Mesenteric fat pad (tissue), 1 donor: ENCODE results near the gene ADRA2A. TPM values are rescaled to one million over a fixed set of nuclear protein-coding genes. Genes with fewer than 3 reads are reported as not detected.

Experiments used
- DNase-seq: peaks from one replicate; pipeline ENCODE4 v3.0.0-alpha.2; 2020; ENCODE audit warnings: low spot score
- total RNA-seq: library from RNA; stranded (reverse); fragmentation: NEBNext Ultra II Directional; extraction: Animal tissue kit (Norgen Biotek cat#: 25700); gene quantifications from one replicate; pipeline ENCODE4 v1.2.1, GENCODE V29; 2021
- donor health status: DM: yes; HTN: yes; CAD: no.

The ADRA2A gene
- total RNA-seq, 1 donor from 2014 or later: 187 TPM

GRCh38 chr10:111130471-111130870, 53.6 kb downstream of the ADRA2A start:
- DNase-seq: no peak

Other genes with a start within 250 kb of the ADRA2A start
- gene PDCD4, start 205.1 kb upstream of the ADRA2A start, total RNA-seq: 146 TPM
- 26.9 TPM for gene BBIP1, start 157.8 kb upstream of the ADRA2A start, total RNA-seq
- 79.5 TPM for gene SHOC2, start 157.4 kb upstream of the ADRA2A start, total RNA-seq